ENCODE measurements around the gene PARD6G. TPM values are rescaled to one million over a fixed set of nuclear protein-coding genes. Genes with fewer than 3 reads are reported as not detected.

The PARD6G gene
- polyA plus RNA-seq, 1 of the 3 experiments (the other 2 are of a cell fraction) = 4.3 TPM

DNA sequence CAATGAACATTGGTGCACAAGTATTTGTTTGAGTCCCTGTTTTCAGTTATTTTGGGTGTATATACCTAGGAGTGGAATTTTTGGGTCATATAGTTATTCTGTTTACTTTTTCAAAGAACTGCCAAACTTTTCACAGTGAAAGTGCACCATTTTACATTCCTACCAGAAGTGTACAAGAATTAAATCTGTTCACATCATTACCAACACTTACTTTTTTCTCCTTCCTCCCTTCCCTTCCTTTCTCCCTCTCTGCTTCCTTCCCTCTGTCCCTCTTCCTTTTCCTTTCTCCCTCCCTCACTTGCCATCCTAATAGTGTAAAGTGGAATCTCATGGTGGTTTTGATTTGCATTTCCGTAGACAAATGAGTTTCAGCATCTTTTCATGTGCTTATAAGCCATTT is 126.4 kb downstream of the PARD6G start:
- Histone ChIP-seq H3F3A (replicated peaks; ENCODE audit: insufficient read depth) (peaks cover 2% of the 10 kb centered on the region), H4K20me1 (ENCODE audit: insufficient read depth) (peaks cover 65% of the 10 kb centered on the region), H3K9ac (no peak overlapping the region), H2AFZ (ENCODE audit: low read depth) (no peak overlapping the region), H3K36me3 (replicated peaks in 1 of 2; ENCODE audit: control insufficient read depth in 1 of 2, insufficient read depth in 2 of 2, low read length in 1 of 2) (peaks cover 21 to 42% of the 10 kb centered on the region in 2 experiments), H3K9me3 (no peaks in the 10 kb centered on the region), H3K9me2 (no peaks in the 10 kb centered on the region), H3K4me3 (ENCODE audit: low read depth in 2 of 2, low read length in 1 of 2) (no peak overlapping the region), H3K27me3 (ENCODE audit: insufficient read depth) (no peaks in the 10 kb centered on the region), H3K79me2 (ENCODE audit: insufficient read depth) (peaks cover 100% of the 10 kb centered on the region), H3K27ac (ENCODE audit: low read depth in 2 of 2, low read length in 1 of 2) (no peak overlapping the region), H3K4me1 (ENCODE audit: control insufficient read depth in 1 of 2, insufficient read depth in 2 of 2, low read depth in 1 of 2, low read length in 1 of 2) (no peaks in the 10 kb centered on the region), H3K4me2 (no peak overlapping the region)
- POLR2A ChIA-PET = no interaction called here
- WGBS (ENCODE audit: low lambda C conversion rate) = 100% methylated on average over 1 of the region's 1 CpG
- TF ChIP-seq EP300 (IDR thresholded peaks at IDR 0.05; ENCODE audit: borderline replicate concordance in 1 of 2, low read depth in 1 of 2, low read length in 1 of 2) (no peak), USF1 (IDR thresholded peaks at IDR 0.05; ENCODE audit: borderline replicate concordance, low read depth) (no peak), EZH2phosphoT487 (IDR thresholded peaks at IDR 0.05; ENCODE audit: borderline replicate concordance, low read depth) (no peak), FOXJ3 (CRISPR knock-in tag; IDR thresholded peaks at IDR 0.05) (no peak), RCOR1 (IDR thresholded peaks at IDR 0.05; ENCODE audit: low read length) (no peak), GATA2 (CRISPR knock-in tag; IDR thresholded peaks at IDR 0.05) (no peak), TAF1 (IDR thresholded peaks at IDR 0.05; ENCODE audit: borderline replicate concordance, low read depth, low read length) (no peak)
- TF ChIP-seq, protein P1, sequence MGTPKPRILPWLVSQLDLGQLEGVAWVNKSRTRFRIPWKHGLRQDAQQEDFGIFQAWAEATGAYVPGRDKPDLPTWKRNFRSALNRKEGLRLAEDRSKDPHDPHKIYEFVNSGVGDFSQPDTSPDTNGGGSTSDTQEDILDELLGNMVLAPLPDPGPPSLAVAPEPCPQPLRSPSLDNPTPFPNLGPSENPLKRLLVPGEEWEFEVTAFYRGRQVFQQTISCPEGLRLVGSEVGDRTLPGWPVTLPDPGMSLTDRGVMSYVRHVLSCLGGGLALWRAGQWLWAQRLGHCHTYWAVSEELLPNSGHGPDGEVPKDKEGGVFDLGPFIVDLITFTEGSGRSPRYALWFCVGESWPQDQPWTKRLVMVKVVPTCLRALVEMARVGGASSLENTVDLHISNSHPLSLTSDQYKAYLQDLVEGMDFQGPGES (IDR thresholded peaks at IDR 0.05; ENCODE audit: low read depth, low read length) = no peak
- TF ChIP-seq, protein P2, sequence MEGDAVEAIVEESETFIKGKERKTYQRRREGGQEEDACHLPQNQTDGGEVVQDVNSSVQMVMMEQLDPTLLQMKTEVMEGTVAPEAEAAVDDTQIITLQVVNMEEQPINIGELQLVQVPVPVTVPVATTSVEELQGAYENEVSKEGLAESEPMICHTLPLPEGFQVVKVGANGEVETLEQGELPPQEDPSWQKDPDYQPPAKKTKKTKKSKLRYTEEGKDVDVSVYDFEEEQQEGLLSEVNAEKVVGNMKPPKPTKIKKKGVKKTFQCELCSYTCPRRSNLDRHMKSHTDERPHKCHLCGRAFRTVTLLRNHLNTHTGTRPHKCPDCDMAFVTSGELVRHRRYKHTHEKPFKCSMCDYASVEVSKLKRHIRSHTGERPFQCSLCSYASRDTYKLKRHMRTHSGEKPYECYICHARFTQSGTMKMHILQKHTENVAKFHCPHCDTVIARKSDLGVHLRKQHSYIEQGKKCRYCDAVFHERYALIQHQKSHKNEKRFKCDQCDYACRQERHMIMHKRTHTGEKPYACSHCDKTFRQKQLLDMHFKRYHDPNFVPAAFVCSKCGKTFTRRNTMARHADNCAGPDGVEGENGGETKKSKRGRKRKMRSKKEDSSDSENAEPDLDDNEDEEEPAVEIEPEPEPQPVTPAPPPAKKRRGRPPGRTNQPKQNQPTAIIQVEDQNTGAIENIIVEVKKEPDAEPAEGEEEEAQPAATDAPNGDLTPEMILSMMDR (IDR thresholded peaks at IDR 0.05) = no peak
- CTCF ChIA-PET = no interaction called here
- no peak for DNase-seq

DNA sequence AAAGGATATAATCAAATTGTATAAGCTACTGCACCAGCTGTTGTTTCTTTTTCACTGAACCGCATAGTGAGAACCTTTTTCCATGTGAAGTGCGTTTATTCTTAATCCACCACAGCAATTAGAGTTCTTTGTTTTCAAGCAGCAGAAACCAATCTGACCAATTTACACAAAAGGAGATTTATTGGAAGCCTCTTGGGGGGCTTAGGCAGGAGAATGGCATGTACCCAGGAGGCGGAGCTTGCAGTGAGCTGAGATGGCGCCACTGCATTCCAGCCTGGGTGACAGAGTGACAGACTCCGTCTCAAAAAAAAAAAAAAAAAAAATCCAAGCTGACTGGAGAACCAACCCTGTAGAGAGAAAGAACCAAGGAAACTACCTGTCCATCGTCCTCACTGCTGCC is 128.2 kb downstream of the PARD6G start:
- no peak overlapping the region for H3K4me3 ChIP-seq (ENCODE audit: low read depth in 2 of 2, low read length in 1 of 2)
- no peak overlapping the region for H3K27ac ChIP-seq (ENCODE audit: low read depth in 2 of 2, low read length in 1 of 2)
- H3K9me2 ChIP-seq = no peaks in the 10 kb centered on the region
- H3K4me1 ChIP-seq (ENCODE audit: control insufficient read depth in 1 of 2, insufficient read depth in 2 of 2, low read depth in 1 of 2, low read length in 1 of 2) = peaks cover 0 to 2% of the 10 kb centered on the region in 2 experiments; a peak in 1 of 4 replicates
- ChIA-PET POLR2A (no interaction called here), CTCF (no interaction called here)
- WGBS (ENCODE audit: low lambda C conversion rate) = 95% methylated on average over 6 of the region's 6 CpGs
- no peak overlapping the region for H2AFZ ChIP-seq (ENCODE audit: low read depth)
- H3K36me3 ChIP-seq (replicated peaks in 1 of 2; ENCODE audit: control insufficient read depth in 1 of 2, insufficient read depth in 2 of 2, low read length in 1 of 2) = peaks cover 21 to 32% of the 10 kb centered on the region in 2 experiments
- no peaks in the 10 kb centered on the region for H3K27me3 ChIP-seq (ENCODE audit: insufficient read depth)
- no peaks in the 10 kb centered on the region for H3F3A ChIP-seq (replicated peaks; ENCODE audit: insufficient read depth)
- no peak for DNase-seq
- no peak overlapping the region for H3K9ac ChIP-seq
- H3K4me2 ChIP-seq = no peak overlapping the region
- H4K20me1 ChIP-seq (ENCODE audit: insufficient read depth) = peaks cover 70% of the 10 kb centered on the region
- peaks cover 100% of the 10 kb centered on the region for H3K79me2 ChIP-seq (ENCODE audit: insufficient read depth)
- no peaks in the 10 kb centered on the region for H3K9me3 ChIP-seq
- TF ChIP-seq, protein P3, sequence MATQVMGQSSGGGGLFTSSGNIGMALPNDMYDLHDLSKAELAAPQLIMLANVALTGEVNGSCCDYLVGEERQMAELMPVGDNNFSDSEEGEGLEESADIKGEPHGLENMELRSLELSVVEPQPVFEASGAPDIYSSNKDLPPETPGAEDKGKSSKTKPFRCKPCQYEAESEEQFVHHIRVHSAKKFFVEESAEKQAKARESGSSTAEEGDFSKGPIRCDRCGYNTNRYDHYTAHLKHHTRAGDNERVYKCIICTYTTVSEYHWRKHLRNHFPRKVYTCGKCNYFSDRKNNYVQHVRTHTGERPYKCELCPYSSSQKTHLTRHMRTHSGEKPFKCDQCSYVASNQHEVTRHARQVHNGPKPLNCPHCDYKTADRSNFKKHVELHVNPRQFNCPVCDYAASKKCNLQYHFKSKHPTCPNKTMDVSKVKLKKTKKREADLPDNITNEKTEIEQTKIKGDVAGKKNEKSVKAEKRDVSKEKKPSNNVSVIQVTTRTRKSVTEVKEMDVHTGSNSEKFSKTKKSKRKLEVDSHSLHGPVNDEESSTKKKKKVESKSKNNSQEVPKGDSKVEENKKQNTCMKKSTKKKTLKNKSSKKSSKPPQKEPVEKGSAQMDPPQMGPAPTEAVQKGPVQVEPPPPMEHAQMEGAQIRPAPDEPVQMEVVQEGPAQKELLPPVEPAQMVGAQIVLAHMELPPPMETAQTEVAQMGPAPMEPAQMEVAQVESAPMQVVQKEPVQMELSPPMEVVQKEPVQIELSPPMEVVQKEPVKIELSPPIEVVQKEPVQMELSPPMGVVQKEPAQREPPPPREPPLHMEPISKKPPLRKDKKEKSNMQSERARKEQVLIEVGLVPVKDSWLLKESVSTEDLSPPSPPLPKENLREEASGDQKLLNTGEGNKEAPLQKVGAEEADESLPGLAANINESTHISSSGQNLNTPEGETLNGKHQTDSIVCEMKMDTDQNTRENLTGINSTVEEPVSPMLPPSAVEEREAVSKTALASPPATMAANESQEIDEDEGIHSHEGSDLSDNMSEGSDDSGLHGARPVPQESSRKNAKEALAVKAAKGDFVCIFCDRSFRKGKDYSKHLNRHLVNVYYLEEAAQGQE (IDR thresholded peaks at IDR 0.05; ENCODE audit: low read depth, low read length) = no peak
- TF ChIP-seq PBX3 (IDR thresholded peaks at IDR 0.05) (no peak), MEF2A (IDR thresholded peaks at IDR 0.05; ENCODE audit: borderline replicate concordance, low read depth) (no peak), SIN3A (IDR thresholded peaks at IDR 0.05; ENCODE audit: borderline replicate concordance, low read depth, low read length) (no peak), MXI1 (IDR thresholded peaks at IDR 0.05; ENCODE audit: low read depth, low read length) (no peak), TAF1 (IDR thresholded peaks at IDR 0.05; ENCODE audit: borderline replicate concordance, low read depth, low read length) (no peak), RXRA (IDR thresholded peaks at IDR 0.05; ENCODE audit: borderline replicate concordance, low read depth) (no peak)
- TF ChIP-seq, protein P2 (IDR thresholded peaks at IDR 0.05) = no peak

Data from SK-N-SH (cell line).